Activated naive CD4-positive, alpha-beta T cell treated with anti-CD3 and anti-CD28 coated beads, Interleukin-2, amount 10 ng/mL, durations not matched to agents 7 days and 5 days (primary cell): ENCODE results near the gene FAM163B.
"Not testable (repeated sequence)": the region's sequence is repeated elsewhere in the genome, so short reads cannot be mapped to it uniquely, and the experiment has no call there.

Source experiments
- CTCF ChIA-PET: fragments of 350-600 bp; sonication (Branson Sonifier 250); formaldehyde crosslinking; loops from one replicate; lab custom pipeline; 2021; ENCODE audit warnings: antibody characterized with exemption; lab: Charles Lee
- DNase-seq: peaks from one replicate; pipeline ENCODE4 v3.0.0-alpha.2; 2020
- H3K27ac Mint-ChIP-seq: one replicate; pipeline ENCODE4 v1.8.0; 2021; ENCODE audit warnings: mild to moderate bottlenecking, moderate library complexity, mixed read lengths
- H3K27me3 Mint-ChIP-seq: one replicate; pipeline ENCODE4 v1.8.0; 2021; ENCODE audit warnings: mild to moderate bottlenecking, mixed read lengths
- H3K36me3 Mint-ChIP-seq: one replicate; pipeline ENCODE4 v1.8.0; 2021; ENCODE audit warnings: mixed read lengths
- H3K4me1 Mint-ChIP-seq: one replicate; pipeline ENCODE4 v1.8.0; 2021; ENCODE audit warnings: mixed read lengths
- H3K4me3 Mint-ChIP-seq: one replicate; pipeline ENCODE4 v1.8.0; 2021; ENCODE audit warnings: mild to moderate bottlenecking, moderate library complexity, mixed read lengths
- H3K9me3 Mint-ChIP-seq: one replicate; pipeline ENCODE4 v1.8.0; 2021; ENCODE audit warnings: mixed read lengths

The FAM163B gene

GRCh38 chr9:133634081-133634691 is 25.0 kb upstream of the FAM163B start:
- no peak overlapping the region for H3K4me3 Mint-ChIP-seq
- H3K27ac Mint-ChIP-seq, result no peak overlapping the region
- no peaks in the 10 kb centered on the region for H3K9me3 Mint-ChIP-seq
- H3K36me3 Mint-ChIP-seq, result no peaks in the 10 kb centered on the region
- no peaks in the 10 kb centered on the region for H3K4me1 Mint-ChIP-seq
- CTCF ChIA-PET, result no interaction called here
- no peak for DNase-seq
- peaks cover 8% of the 10 kb centered on the region for H3K27me3 Mint-ChIP-seq

- no peaks in the 10 kb centered on the region for H3K9me3 Mint-ChIP-seq
- no peak for DNase-seq
- H3K27me3 Mint-ChIP-seq, result peaks cover 8% of the 10 kb centered on the region
- H3K4me3 Mint-ChIP-seq, result no peak overlapping the region
- CTCF ChIA-PET, result no interaction called here
- H3K4me1 Mint-ChIP-seq, result no peaks in the 10 kb centered on the region
- no peaks in the 10 kb centered on the region for H3K36me3 Mint-ChIP-seq
- no peak overlapping the region for H3K27ac Mint-ChIP-seq
These were observed 24.5 kb upstream of the FAM163B start for GRCh38 chr9:133633681-133634080.

- H3K36me3 Mint-ChIP-seq, result no peaks in the 10 kb centered on the region
- H3K27ac Mint-ChIP-seq, result no peak overlapping the region
- peaks cover 8% of the 10 kb centered on the region for H3K27me3 Mint-ChIP-seq
- no peak overlapping the region for H3K4me3 Mint-ChIP-seq
- H3K9me3 Mint-ChIP-seq, result no peaks in the 10 kb centered on the region
- no peaks in the 10 kb centered on the region for H3K4me1 Mint-ChIP-seq
- CTCF ChIA-PET, result no interaction called here
- DNase-seq, result no peak
These were observed 23.9 kb upstream of the FAM163B start for GRCh38 chr9:133632806-133633680.

DNA sequence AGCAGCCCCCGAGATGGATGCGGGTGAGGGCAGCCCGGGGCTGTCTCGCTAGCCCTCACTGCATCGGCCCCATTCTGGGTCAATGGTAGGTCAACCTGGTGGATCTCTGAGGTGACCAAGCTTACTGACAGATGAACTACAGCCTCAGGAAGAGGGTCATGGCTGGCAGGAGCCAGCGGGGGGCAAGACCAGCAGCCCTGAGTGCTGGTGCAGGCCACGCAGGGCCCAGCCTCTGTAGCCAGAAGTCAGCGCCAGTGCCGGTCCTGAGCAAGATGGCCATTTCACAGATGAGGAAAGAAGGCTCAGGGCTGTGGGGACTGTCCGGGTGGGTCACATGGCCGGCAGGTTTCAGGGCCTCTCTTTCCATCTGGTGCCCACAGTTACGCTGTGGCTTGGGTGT is 21.9 kb upstream of the FAM163B start:
- H3K4me1 Mint-ChIP-seq, result no peaks in the 10 kb centered on the region

DNA sequence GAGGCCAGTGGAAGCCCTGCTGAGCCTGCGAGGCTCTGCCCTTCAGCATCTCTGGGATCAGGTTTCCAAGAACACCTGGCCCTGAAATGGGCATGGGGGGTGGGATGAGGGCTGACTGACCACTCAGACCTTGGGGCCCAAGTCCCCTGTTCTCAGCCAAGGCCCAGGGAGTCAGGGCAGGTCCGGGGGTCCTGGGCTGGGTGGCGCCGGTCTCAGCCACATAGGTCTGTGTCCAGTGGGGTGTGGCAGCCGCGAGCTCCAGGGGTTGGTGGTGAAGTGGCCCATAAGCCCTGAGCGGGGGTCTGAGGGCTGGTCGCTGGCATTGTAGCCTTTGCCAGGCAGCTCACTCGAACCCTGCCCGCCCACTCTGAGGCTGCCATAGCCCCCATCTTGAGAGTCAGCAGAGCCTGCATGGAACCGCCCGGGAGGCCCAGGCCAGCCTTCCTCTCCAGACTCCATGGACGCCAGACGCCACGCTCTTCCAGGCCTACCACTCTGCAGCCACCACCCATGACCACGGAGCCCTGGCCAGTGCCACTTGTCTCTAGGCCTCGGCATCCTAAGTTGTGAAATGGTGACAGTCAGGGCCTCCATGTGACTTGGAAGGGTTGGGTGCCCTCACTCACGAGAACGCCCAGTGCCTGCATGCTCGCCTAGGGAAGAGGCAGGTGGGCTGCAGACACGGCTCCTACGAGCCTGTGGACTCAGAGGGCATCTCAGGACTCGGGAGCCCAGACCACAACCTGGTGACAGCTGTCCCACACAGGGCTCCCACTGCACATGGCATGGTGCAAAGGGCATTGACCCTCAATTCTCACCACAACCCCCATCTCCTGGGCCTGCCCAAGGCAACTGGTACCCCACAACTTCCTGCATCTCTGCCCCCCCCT is 20.3 kb upstream of the FAM163B start:
- no peak for DNase-seq
- Mint-ChIP-seq H3K9me3 (peaks cover 13% of the 10 kb centered on the region), H3K27me3 (peaks cover 9% of the 10 kb centered on the region), H3K27ac (no peak overlapping the region), H3K36me3 (no peaks in the 10 kb centered on the region), H3K4me1 (no peaks in the 10 kb centered on the region), H3K4me3 (no peak overlapping the region)
- CTCF ChIA-PET, result no interaction called here

More for the DNA sequence above, 21.9 kb upstream of the FAM163B start:
- Mint-ChIP-seq H3K27ac (no peak overlapping the region), H3K27me3 (peaks cover 10% of the 10 kb centered on the region), H3K36me3 (no peaks in the 10 kb centered on the region), H3K4me3 (no peak overlapping the region), H3K9me3 (peaks cover 5% of the 10 kb centered on the region)
- CTCF ChIA-PET, result interaction anchor here (0.5 to 1.2 kb wide), 2 partner anchors 34 to 566 kb away, joined by 3 read pairs; no protein-coding TSS in a partner anchor
- no peak for DNase-seq

- Mint-ChIP-seq H3K4me1 (no peaks in the 10 kb centered on the region), H3K27ac (no peak overlapping the region), H3K27me3 (peaks cover 12% of the 10 kb centered on the region), H3K36me3 (no peaks in the 10 kb centered on the region), H3K9me3 (peaks cover 13% of the 10 kb centered on the region), H3K4me3 (no peak overlapping the region)
- CTCF ChIA-PET, result no interaction called here
- no peak for DNase-seq
These were observed 19.6 kb upstream of the FAM163B start for GRCh38 chr9:133628766-133629165.

DNA sequence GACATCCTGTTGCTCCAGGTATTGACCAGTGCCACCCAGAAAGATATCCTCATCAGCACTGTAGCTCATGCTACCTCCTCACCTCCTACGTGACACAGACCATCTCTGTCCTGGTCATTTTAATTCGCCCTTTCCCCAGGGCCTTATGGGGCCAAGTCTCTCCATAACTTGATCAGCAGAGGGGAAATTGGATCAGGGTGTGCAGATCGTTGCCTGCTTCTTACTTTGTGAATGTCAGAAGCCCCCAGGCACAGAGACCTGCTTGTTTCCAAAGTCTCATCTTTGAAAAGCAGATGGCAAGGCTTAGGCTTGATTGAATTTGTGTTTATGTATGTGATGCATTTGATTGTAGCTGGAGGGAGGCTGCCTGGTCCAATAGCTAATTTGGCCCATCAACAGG is 18.2 kb upstream of the FAM163B start:
- Mint-ChIP-seq H3K27me3 (peaks cover 12% of the 10 kb centered on the region), H3K9me3 (peaks cover 13% of the 10 kb centered on the region), H3K4me1 (peaks cover 2% of the 10 kb centered on the region), H3K4me3 (no peak overlapping the region), H3K27ac (no peak overlapping the region), H3K36me3 (no peaks in the 10 kb centered on the region)
- CTCF ChIA-PET, result no interaction called here
- no peak for DNase-seq

DNA sequence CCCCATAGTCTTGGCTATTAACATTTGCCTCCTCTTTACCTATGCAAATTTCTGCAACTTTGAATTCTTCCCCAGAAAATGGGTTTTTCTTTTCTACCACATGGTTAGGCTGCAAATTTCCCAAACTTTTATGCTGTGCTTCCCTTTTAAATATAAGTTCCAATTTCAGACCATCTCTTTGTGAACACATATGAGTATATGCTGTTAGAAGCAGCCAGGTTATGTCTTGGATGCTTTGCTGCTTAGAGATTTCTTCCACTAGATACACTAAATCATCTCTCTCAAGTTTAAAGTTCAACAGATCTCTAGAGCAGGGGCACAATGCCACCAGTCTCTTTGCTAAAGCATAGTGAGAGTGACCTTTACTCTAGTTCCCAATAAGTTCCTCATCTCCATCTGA is 16.8 kb upstream of the FAM163B start:
- Mint-ChIP-seq H3K27me3 (peaks cover 12% of the 10 kb centered on the region), H3K9me3 (peaks cover 13% of the 10 kb centered on the region), H3K4me1 (peaks cover 16% of the 10 kb centered on the region)
- DNase-seq, CTCF ChIA-PET, H3K36me3 Mint-ChIP-seq, H3K4me3 Mint-ChIP-seq, H3K27ac Mint-ChIP-seq: not testable (repeated sequence)

DNA sequence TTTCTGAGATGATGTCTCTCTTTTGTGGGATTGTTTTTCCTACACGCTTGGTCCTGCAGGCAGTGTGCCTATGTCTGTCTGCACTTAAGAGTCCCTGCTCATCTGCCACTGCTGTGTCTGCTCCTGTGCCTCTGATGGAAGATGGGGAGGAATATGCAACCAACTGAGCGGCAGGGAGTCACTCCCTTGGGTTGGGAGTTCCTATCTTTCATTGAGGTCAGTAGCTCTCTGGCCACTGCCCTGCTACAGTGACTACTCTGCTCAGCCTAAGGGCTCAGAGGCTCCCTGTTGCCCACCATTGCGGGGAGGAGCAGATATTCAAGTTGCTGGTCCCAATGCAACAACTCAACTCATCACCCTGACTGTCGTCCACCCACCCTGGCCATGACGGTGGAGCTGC is 13.4 kb upstream of the FAM163B start:
- H3K27me3 Mint-ChIP-seq, result peaks cover 27% of the 10 kb centered on the region
- DNase-seq, result no peak

DNA sequence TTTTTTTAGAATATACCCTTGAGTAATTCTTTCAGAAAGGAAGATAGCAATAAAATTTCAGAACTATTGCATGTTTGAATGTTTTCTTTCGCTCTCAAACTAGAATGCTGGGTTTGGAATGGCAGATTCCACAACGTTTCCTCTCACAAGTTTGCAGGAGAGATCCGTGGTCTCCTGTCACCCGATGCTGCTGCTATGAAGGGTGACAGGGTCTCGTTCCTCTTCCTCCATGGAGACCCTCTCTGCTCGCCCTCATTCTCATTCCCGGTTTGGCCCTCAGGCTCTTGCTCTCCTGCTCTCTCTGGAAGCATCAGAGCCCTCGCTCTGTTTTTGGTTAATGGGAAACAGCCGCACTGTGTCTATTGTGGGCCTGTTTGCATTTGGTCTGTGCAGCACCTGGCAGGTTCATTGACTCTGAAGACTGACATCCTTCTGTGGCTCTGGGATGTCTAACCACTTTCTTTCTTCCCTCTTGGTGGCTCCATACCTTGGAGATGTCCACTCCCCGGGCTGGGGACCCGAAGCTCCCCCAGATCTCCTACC is 12.6 kb upstream of the FAM163B start:
- no peak overlapping the region for H3K4me3 Mint-ChIP-seq
- no peak overlapping the region for H3K27ac Mint-ChIP-seq
- H3K36me3 Mint-ChIP-seq, result no peaks in the 10 kb centered on the region
- peaks cover 33% of the 10 kb centered on the region for H3K4me1 Mint-ChIP-seq
- peaks cover 29% of the 10 kb centered on the region for H3K27me3 Mint-ChIP-seq
- H3K9me3 Mint-ChIP-seq, result peaks cover 13% of the 10 kb centered on the region
- DNase-seq, result no peak
- CTCF ChIA-PET, result no interaction called here

More for the DNA sequence above, 13.4 kb upstream of the FAM163B start:
- Mint-ChIP-seq H3K27ac (no peak overlapping the region), H3K36me3 (no peaks in the 10 kb centered on the region), H3K4me3 (no peak overlapping the region), H3K4me1 (peaks cover 33% of the 10 kb centered on the region), H3K9me3 (peaks cover 13% of the 10 kb centered on the region)
- CTCF ChIA-PET, result no interaction called here

DNA sequence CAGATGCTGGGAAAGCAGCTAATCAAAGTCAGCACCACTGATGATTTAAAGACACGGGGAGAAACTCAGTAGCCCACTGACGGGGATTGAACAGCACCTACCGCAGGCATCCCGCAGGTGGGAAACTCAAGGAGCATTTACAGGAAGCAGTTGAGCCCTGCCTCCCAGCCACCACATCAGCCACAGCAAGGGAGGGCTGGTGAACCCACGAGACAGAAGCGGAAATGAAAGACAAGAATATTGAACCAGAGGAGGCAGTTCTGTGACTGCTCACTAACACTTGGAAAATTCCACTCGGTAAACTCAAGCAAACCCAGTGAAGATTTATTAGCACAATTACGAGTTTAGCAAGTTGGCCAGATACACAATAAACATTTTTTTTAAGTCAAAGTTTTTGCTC is 10.6 kb upstream of the FAM163B start:
- Mint-ChIP-seq H3K27me3 (peaks cover 46% of the 10 kb centered on the region), H3K36me3 (no peaks in the 10 kb centered on the region), H3K4me3 (no peak overlapping the region), H3K27ac (no peak overlapping the region), H3K9me3 (peaks cover 1% of the 10 kb centered on the region), H3K4me1 (peaks cover 33% of the 10 kb centered on the region)
- peak; percentile 76 for DNase-seq
- CTCF ChIA-PET, result interaction anchor here (0.9 to 1.4 kb wide), 3 partner anchors 30 to 107 kb away, joined by 3 to 4 read pairs (median 3); no protein-coding TSS in a partner anchor

DNA sequence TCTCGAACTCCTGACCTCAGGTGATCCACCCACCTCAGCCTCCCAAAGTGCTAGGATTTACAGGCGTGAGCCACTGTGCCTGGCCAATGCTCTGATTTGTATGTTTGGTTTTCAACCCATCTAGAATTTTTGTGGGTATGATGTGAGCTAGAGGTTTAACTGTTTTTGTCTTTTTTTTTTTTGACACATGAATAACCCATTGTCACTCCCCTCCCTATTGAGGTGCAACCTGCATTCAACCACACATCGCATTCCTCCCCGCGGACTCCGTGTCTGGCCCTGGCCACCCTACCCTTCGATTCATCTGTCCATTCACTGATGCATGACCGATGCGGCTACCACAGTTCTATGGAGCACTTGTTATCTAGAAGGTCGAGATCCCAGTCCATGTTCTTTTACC is 9.5 kb upstream of the FAM163B start:
- Mint-ChIP-seq H3K27ac (no peak overlapping the region), H3K36me3 (no peaks in the 10 kb centered on the region), H3K9me3 (no peaks in the 10 kb centered on the region), H3K4me3 (no peak overlapping the region), H3K4me1 (peaks cover 33% of the 10 kb centered on the region), H3K27me3 (peaks cover 50% of the 10 kb centered on the region)
- DNase-seq, result no peak
- CTCF ChIA-PET, result interaction anchor here (1.4 kb wide), 1 partner anchor 29 kb away, joined by 4 read pairs; no protein-coding TSS in a partner anchor

GRCh38 chr9:133616643-133617405 is 7.6 kb upstream of the FAM163B start:
- H3K4me1 Mint-ChIP-seq, result peaks cover 26% of the 10 kb centered on the region
- peaks cover 67% of the 10 kb centered on the region for H3K27me3 Mint-ChIP-seq
- no peaks in the 10 kb centered on the region for H3K9me3 Mint-ChIP-seq
- DNase-seq, result no peak
- CTCF ChIA-PET, result interaction anchor here (0.6 kb wide), 1 partner anchor 27 kb away, joined by 3 read pairs; no protein-coding TSS in a partner anchor
- no peaks in the 10 kb centered on the region for H3K36me3 Mint-ChIP-seq
- no peak overlapping the region for H3K4me3 Mint-ChIP-seq
- peak overlapping the region; percentile 74 for H3K27ac Mint-ChIP-seq
